ENCODE data around the gene FZD10. TPM values are rescaled to one million over a fixed set of nuclear protein-coding genes. Genes with fewer than 3 reads are reported as not detected.

FZD10 gene
- total RNA-seq, 1 donor from 2014 or later: 0.05 TPM

- Histone ChIP-seq H3K36me3 (no peaks in the 10 kb centered on the region), H3K27me3 (ENCODE audit: low read depth) (peaks cover 80% of the 10 kb centered on the region)
- no peak for TF ChIP-seq CTCF (IDR thresholded peaks at IDR 0.05; ENCODE audit: borderline replicate concordance)
These were observed 19.1 kb upstream of the FZD10 start for GRCh38 chr12:130143136-130143535.

GRCh38 chr12:130144256-130144655 is 18.0 kb upstream of the FZD10 start:
- intact Hi-C loops (cut with micrococcal nuclease): no loop called here
- H3K36me3 ChIP-seq: no peaks in the 10 kb centered on the region
- no peak for TF ChIP-seq CTCF (IDR thresholded peaks at IDR 0.05; ENCODE audit: borderline replicate concordance)
- H3K9me3 ChIP-seq (replicated peaks): peaks cover 5% of the 10 kb centered on the region
- no peak for DNase-seq
- no peaks in the 10 kb centered on the region for H3K4me1 ChIP-seq
- peaks cover 82% of the 10 kb centered on the region for H3K27me3 ChIP-seq (ENCODE audit: low read depth)
- H3K27ac ChIP-seq (replicated peaks): no peak overlapping the region
- no peak overlapping the region for H3K4me3 ChIP-seq

More at GRCh38 chr12:130143136-130143535, 19.1 kb upstream of the FZD10 start:
- DNase-seq: no peak
- intact Hi-C loops (cut with micrococcal nuclease): no loop called here
- H3K27ac ChIP-seq (replicated peaks): no peak overlapping the region
- H3K4me1 ChIP-seq: no peaks in the 10 kb centered on the region
- H3K9me3 ChIP-seq (replicated peaks): no peaks in the 10 kb centered on the region
- H3K4me3 ChIP-seq: no peak overlapping the region

GRCh38 chr12:130145731-130146130 is 16.5 kb upstream of the FZD10 start:
- no peak overlapping the region for H3K4me3 ChIP-seq
- intact Hi-C loops (cut with micrococcal nuclease): no loop called here
- peaks cover 93% of the 10 kb centered on the region for H3K27me3 ChIP-seq (ENCODE audit: low read depth)

GRCh38 chr12:130146176-130146931 is 15.9 kb upstream of the FZD10 start:
- TF ChIP-seq CTCF (IDR thresholded peaks at IDR 0.05; ENCODE audit: borderline replicate concordance): no peak
- intact Hi-C loops (cut with micrococcal nuclease): no loop called here

More at GRCh38 chr12:130145731-130146130, 16.5 kb upstream of the FZD10 start:
- Histone ChIP-seq H3K9me3 (replicated peaks) (peaks cover 5% of the 10 kb centered on the region), H3K36me3 (no peaks in the 10 kb centered on the region), H3K4me1 (no peaks in the 10 kb centered on the region), H3K27ac (replicated peaks) (no peak overlapping the region)
- DNase-seq: no peak
- TF ChIP-seq CTCF (IDR thresholded peaks at IDR 0.05; ENCODE audit: borderline replicate concordance): no peak

GRCh38 chr12:130147875-130148596 is 14.2 kb upstream of the FZD10 start:
- peaks cover 5% of the 10 kb centered on the region for H3K9me3 ChIP-seq (replicated peaks)
- H3K4me3 ChIP-seq: no peak overlapping the region
- TF ChIP-seq CTCF (IDR thresholded peaks at IDR 0.05; ENCODE audit: borderline replicate concordance): no peak
- intact Hi-C loops (cut with micrococcal nuclease): no loop called here
- H3K4me1 ChIP-seq: no peaks in the 10 kb centered on the region
- peaks cover 76% of the 10 kb centered on the region for H3K27me3 ChIP-seq (ENCODE audit: low read depth)
- no peak overlapping the region for H3K27ac ChIP-seq (replicated peaks)
- no peak for DNase-seq
- no peaks in the 10 kb centered on the region for H3K36me3 ChIP-seq

More at GRCh38 chr12:130146176-130146931, 15.9 kb upstream of the FZD10 start:
- peaks cover 5% of the 10 kb centered on the region for H3K9me3 ChIP-seq (replicated peaks)
- H3K27ac ChIP-seq (replicated peaks): no peak overlapping the region
- no peaks in the 10 kb centered on the region for H3K36me3 ChIP-seq
- no peaks in the 10 kb centered on the region for H3K4me1 ChIP-seq
- no peak for DNase-seq
- H3K4me3 ChIP-seq: no peak overlapping the region
- H3K27me3 ChIP-seq (ENCODE audit: low read depth): peaks cover 92% of the 10 kb centered on the region

Measured in left ventricle myocardium inferior (tissue), 1 donor.